Lung (tissue), 16 donors: Measurements from ENCODE around the gene CLEC19A. TPM values are rescaled to one million over a fixed set of nuclear protein-coding genes. Genes with fewer than 3 reads are reported as not detected.

ENCODE experiments used
- ATAC-seq: fragments of 200-7000 bp; cut with Tn5 transposase; one replicate; pipeline ENCODE4 v1.9.1; 2020; ENCODE audit warnings: moderate number of reproducible peaks; ENCODE audit not compliant: insufficient read depth, low FRiP score
- DNase-seq, 3 donors: peaks; one replicate each; pipeline ENCODE4 v3.0.0-alpha.2; 2013 to 2017
- H3K27ac ChIP-seq, 2 donors: one replicate each; pipeline ENCODE4 v1.5.1; 2013; ENCODE audit warnings: mild to moderate bottlenecking in 2 of 2, moderate library complexity in 2 of 2, control low read depth in 1 of 2, inconsistent platforms in 1 of 2, low read depth in 1 of 2, low read length in 1 of 2
- H3K27me3 ChIP-seq, 3 donors: one replicate each; pipeline ENCODE4 v1.5.1; 2013; ENCODE audit warnings: low read length in 2 of 3; ENCODE audit not compliant: control insufficient read depth in 3 of 3, insufficient read depth in 3 of 3
- H3K36me3 ChIP-seq, 4 donors: one replicate each; pipeline ENCODE4 v1.5.1; 2013; ENCODE audit warnings: low read length in 4 of 4, mild to moderate bottlenecking in 1 of 4, moderate library complexity in 1 of 4; ENCODE audit not compliant: control insufficient read depth in 4 of 4, insufficient read depth in 4 of 4
- H3K4me1 ChIP-seq, 5 donors: one replicate each; pipeline ENCODE4 v1.5.1; 2013; ENCODE audit warnings: low read length in 5 of 5, mild to moderate bottlenecking in 2 of 5, moderate library complexity in 1 of 5; ENCODE audit not compliant: control insufficient read depth in 5 of 5, insufficient read depth in 5 of 5
- H3K4me3 ChIP-seq: one replicate; pipeline ENCODE4 v1.5.1; 2013; ENCODE audit warnings: mild to moderate bottlenecking, control low read depth, moderate library complexity
- H3K9ac ChIP-seq, 2 donors: one replicate each; pipeline ENCODE4 v1.5.1; 2013; ENCODE audit warnings: low read length in 2 of 2, control low read depth in 1 of 2; ENCODE audit not compliant: insufficient read depth in 1 of 2
- H3K9me3 ChIP-seq, 4 donors: one replicate each; pipeline ENCODE4 v1.5.1; 2013; ENCODE audit warnings: low read length in 3 of 4, mild to moderate bottlenecking in 1 of 4, moderate library complexity in 1 of 4; ENCODE audit not compliant: control insufficient read depth in 4 of 4, insufficient read depth in 3 of 4
- WGBS, 2 donors: extraction: QIAGEN DNeasy Blood & Tissue Kit; methylation state at CpG; one replicate each; pipeline ENCODE4 v1.1.7; 2013; 5-methylcytosine and 5-hydroxymethylcytosine counted together
- long read RNA-seq, 5 donors: transcript quantifications; one replicate each; lab custom pipeline, GENCODE V29; 2026
- polyA plus RNA-seq, 2 donors: library from polyadenylated mRNA; stranded (reverse); fragments of 200-250 nt; gene quantifications; one replicate each; pipeline ENCODE4 v1.2.1, GENCODE V29; 2013
- total RNA-seq, 2 donors: library from RNA; depleted of rRNA in 1 of 2; stranded (reverse); fragments of >200 nt in 1 of 2; gene quantifications; one replicate each; pipeline ENCODE4 v1.2.1, GENCODE V29; 2014 to 2021
- TF ChIP-seq, protein P1 (sequence below): IDR thresholded peaks from 2 replicates; pipeline ENCODE4 v1.5.1; 2012; ENCODE audit warnings: mild to moderate bottlenecking; ENCODE audit errors: control extremely low read depth, extremely low read depth
- donor health status: control.
- donor health status: control.
- donor health status: Bipolar disorder and iron deficiency.
- donor health status: healthy.
- donor health status: DM: yes; HTN: yes; CAD: no.

The CLEC19A gene
- total RNA-seq (not detected), polyA plus RNA-seq (under 1 TPM in 1 of 2 donors, not detected in 1; 0.02 TPM)
- long read RNA-seq, donor 1, result 0 reads
- long read RNA-seq, donor 2, result 0 reads
- long read RNA-seq, donor 3, result 0 reads
- long read RNA-seq, donor 4, result 0 reads
- long read RNA-seq, donor 5, result 0 reads

- Histone ChIP-seq H3K9ac (no peak within 1 kb of the TSS), H3K4me1 (peaks cover 0 to 7% (median 0%) of the 10 kb centered on the region in 5 donors), H3K9me3 (peaks cover 0 to 3% (median 0%) of the 10 kb centered on the region in 4 donors), H3K4me3 (no peak within 1 kb of the TSS), H3K27me3 (no peaks in the 10 kb centered on the region), H3K27ac (no peak within 1 kb of the TSS), H3K36me3 (no peaks in the 10 kb centered on the region)
- TF ChIP-seq, protein P1, sequence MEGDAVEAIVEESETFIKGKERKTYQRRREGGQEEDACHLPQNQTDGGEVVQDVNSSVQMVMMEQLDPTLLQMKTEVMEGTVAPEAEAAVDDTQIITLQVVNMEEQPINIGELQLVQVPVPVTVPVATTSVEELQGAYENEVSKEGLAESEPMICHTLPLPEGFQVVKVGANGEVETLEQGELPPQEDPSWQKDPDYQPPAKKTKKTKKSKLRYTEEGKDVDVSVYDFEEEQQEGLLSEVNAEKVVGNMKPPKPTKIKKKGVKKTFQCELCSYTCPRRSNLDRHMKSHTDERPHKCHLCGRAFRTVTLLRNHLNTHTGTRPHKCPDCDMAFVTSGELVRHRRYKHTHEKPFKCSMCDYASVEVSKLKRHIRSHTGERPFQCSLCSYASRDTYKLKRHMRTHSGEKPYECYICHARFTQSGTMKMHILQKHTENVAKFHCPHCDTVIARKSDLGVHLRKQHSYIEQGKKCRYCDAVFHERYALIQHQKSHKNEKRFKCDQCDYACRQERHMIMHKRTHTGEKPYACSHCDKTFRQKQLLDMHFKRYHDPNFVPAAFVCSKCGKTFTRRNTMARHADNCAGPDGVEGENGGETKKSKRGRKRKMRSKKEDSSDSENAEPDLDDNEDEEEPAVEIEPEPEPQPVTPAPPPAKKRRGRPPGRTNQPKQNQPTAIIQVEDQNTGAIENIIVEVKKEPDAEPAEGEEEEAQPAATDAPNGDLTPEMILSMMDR, result no peak
- WGBS, 2 donors, result 84 to 85% methylated on average over 2 of the region's 2 CpGs
- DNase-seq (no peak), ATAC-seq (no peak)
Measured at GRCh38 chr16:19285431-19285830, at the start of gene CLEC19A. Gene CLEC19A, plus strand, starts transcription at chr16:19285731. Its CDS starts 121 bp downstream, at chr16:19285852.

GRCh38 chr16:19235886-19236285 lies 49.6 kb upstream of the CLEC19A start:
- H3K4me3 ChIP-seq, result no peak overlapping the region
- H3K4me1 ChIP-seq, result no peaks in the 10 kb centered on the region
- ATAC-seq (no peak), DNase-seq (no peak)
- TF ChIP-seq, protein P1, result no peak
- peaks cover 0 to 5% (median 2%) of the 10 kb centered on the region in 4 donors for H3K36me3 ChIP-seq
- H3K9ac ChIP-seq, result no peak overlapping the region
- H3K27ac ChIP-seq, result no peak overlapping the region
- H3K27me3 ChIP-seq, result no peaks in the 10 kb centered on the region
- 96 to 98% methylated on average over 4 of the region's 4 CpGs for WGBS, 2 donors
- H3K9me3 ChIP-seq, result peaks cover 0 to 17% (median 5%) of the 10 kb centered on the region in 4 donors

- Histone ChIP-seq H3K4me1 (no peaks in the 10 kb centered on the region), H3K27ac (no peak overlapping the region), H3K36me3 (peaks cover 0 to 5% (median 2%) of the 10 kb centered on the region in 4 donors), H3K9me3 (peaks cover 0 to 17% (median 5%) of the 10 kb centered on the region in 4 donors), H3K9ac (no peak overlapping the region), H3K27me3 (no peaks in the 10 kb centered on the region), H3K4me3 (no peak overlapping the region)
- DNase-seq (no peak), ATAC-seq (no peak)
- TF ChIP-seq, protein P1, result no peak
- WGBS, 2 donors, result 89 to 91% methylated on average over 4 of the region's 4 CpGs
Measured at GRCh38 chr16:19236561-19237209, 48.8 kb upstream of the CLEC19A start.
